NCI-H2227 (cell line): Measurements from ENCODE around the gene KIFAP3.
A peak's percentile ranks its signal among the peaks of the same experiment; 100 is the strongest.
"Not testable (repeated sequence)": the region's sequence is repeated elsewhere in the genome, so short reads cannot be mapped to it uniquely, and the experiment has no call there.

Experiments used
- DNase-seq: peaks from one replicate; lab custom pipeline; 2025; ENCODE audit not compliant: unreplicated experiment; lab: John Stamatoyannopoulos, UW

KIFAP3 gene

DNA sequence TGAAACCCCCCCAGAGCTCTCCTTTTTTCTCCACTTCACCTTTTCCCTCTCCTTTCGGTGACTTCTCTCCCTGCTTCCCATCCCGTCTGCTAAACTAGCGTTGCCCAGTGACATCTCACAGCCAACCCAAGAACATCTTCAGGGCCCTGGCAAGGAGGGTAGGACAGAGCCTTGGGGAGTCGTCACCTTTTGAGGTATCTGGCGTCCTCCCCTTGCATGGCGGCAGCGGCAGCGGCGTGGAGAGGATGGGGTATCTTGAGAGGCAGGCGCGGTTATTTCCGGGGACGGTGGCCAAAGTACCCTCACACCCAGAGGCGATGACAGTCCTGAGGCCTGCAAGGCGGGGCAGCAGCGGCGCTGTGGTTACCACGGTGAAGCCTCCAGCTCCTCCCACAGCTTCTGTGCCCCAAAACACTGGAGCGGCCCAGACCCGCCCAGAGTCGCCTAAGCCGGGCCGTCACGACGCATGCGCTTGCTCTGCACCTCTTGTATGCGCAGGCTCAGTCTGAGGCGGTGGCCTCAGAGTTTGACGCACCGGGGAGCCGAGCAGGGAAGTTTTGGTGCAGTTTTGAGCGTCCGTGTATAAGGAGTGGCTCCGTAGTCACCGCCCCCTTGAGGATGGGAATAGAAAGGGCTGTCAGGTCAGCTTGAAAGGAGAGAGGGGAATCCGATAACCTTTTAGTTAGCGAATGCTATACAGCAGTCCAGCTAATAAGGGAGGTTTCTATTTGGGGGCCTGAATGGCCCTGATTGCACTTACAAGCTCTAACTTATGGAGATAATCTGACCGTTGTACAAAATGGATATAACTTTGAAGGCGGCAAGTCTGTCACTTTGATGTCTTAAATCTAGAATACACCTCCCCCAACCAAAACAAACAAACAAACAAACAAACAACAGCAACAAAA, at the start of gene KIFAP3:
Gene KIFAP3, minus strand, starts transcription at position 446 of the 908 bp plus-strand sequence. Its CDS starts 228 bp downstream, at position 218.
- DNase-seq: peak; percentile 98

DNA sequence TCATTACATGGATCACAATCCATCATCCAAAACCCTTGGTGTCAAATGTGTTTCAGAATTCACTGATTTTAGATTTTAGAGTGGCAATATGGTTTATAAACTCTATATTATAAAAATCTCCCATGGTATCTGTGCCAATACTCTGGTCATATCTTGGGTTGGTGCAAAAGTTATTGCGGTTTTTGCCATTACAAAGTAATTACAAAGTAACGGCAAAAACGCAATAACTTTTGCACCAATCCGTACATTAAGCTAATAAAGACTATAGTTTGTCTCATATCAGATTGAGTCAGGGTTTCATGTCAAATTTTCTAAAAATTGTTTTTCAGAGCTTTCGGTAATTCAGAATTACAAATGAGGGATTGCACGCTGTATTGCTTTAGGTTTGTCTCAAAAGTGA, 47.9 kb upstream of the KIFAP3 start:
- no peak for DNase-seq

DNA sequence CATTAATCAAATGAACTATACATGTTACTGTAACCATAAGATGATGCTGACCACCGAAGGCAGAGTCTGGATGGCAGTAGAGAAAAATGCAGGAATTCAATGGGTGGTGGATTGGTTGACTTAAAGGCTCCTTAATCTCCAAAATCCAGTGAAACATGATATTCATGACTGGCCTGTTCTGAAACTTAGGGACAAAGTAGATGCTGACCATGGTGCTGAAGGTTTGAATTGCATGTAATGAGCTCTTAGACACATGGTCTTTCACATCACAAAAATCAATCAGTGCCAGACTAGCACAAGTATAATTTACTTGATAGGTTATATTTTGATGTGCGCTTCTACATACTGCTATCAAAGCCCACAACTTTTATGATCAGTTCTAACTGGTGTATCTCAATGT, 40.4 kb upstream of the KIFAP3 start:
- no peak for DNase-seq

DNA sequence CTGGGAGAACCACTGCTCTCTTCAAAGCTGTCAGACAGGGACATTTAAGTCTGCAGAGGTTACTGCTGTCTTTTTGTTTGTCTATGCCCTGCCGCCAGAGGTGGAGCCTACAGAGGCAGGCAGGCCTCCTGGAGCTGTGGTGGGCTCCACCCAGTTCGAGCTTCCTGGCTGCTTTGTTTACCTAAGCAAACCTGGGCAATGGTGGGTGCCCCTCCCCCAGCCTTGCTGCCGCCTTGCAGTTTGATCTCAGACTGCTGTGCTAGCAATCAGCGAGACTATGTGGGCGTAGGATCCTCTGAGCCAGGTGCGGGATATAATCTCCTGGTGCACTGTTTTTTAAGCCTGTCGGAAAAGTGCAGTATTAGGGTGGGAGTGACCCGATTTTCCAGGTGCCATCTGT, 38.6 kb upstream of the KIFAP3 start:
- not testable (repeated sequence) for DNase-seq

DNA sequence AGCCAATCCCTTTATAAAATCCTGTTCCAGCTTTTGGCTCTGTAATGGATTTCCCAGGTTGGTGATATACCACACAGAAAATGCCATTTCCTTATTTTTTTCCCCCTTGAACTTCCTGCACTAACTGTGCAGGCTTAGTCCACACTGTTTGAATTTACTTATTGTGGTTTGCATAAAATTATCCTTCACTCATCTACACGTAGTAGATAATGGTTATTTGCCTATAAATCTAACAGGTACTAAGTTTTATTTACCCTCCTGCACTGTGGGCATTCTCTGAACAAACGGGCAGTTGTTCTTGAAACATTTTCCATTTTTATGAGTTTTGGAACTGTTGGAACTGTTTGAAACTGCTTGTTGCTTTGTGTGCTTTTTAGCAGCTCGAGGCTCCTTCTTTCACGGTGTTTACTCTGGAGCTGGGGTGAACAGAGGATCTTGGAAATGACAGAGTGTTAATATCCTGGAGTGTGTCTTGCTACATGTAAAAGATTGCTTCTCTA, 23.0 kb upstream of the KIFAP3 start:
- DNase-seq: no peak

- no peak for DNase-seq
These were observed 22.4 kb upstream of the KIFAP3 start for GRCh38 chr1:170096806-170097340.

DNA sequence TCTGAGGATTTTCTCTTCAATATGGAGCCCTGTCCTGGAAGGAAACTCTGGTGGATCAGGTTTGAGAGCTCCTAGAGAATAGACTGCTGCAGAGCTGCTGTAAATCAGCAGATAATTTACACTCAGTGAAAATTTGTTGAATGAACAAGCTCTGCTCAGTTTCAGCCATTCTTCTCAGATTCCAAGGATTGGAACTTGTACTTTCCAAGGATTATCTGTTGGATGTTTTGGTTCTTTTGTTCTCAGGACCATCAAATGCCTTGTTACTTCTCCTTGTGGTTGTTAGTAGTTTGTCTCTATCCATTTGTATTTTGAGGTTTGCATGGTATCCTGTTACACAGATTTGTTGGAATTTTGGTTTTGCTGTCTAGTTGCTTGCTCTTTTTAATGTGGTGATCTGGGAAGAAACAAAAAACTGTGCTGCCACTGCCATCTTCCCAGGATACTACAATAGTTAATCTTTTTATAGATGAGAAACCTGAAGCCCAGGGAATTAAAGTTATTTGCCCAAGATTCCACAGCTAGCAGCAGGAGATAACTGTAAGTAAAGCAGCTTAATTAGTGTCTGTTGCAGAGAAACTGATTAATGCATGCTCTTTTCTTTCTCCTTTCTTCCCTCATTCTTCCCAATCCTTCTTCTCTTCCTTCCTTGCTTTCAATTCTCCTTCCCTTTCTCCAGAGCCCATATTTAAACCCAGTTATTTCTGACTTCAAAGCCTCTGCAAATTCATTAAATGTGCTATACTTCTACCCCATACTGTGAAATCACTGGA, 21.7 kb upstream of the KIFAP3 start:
- no peak for DNase-seq

DNA sequence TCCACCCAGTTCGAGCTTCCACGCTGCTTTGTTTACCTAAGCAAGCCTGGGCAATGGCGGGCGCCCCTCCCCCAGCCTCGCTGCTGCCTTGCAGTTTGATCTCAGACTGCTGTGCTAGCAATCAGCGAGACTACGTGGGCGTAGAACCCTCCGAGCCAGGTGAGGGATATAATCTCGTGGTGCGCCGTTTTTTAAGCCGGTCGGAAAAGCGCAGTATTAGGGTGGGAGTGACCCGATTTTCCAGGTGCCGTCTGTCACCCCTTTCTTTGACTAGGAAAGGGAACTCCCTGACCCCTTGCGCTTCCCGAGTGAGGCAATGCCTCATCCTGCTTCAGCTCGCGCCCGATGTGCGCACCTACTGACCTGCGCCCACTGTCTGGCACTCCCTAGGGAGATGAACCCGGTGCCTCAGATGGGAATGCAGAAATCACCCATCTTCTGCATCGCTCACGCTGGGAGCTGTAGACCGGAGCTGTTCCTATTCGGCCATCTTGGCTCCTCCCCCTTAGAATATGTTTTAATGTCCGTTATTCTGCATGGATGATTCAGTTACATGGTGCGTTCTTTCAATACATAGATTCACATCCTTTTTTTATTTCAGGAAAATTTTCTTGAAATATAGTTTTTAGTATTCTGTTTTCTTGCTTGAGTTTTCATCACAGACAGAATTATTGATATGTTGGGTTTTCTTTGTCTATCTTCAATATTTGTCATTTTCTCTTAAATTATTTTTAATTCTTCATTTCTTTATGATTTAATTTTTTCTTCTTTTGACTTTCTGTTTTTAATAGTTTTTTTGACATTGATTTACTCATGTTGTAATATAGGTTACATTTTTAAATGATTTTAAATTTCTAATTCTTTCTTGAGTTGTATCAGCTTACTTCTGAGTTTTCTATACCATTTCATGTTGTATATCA, 20.5 kb upstream of the KIFAP3 start:
- not testable (repeated sequence) for DNase-seq

GRCh38 chr1:170086399-170087032, 12.0 kb upstream of the KIFAP3 start:
- DNase-seq: no peak

DNA sequence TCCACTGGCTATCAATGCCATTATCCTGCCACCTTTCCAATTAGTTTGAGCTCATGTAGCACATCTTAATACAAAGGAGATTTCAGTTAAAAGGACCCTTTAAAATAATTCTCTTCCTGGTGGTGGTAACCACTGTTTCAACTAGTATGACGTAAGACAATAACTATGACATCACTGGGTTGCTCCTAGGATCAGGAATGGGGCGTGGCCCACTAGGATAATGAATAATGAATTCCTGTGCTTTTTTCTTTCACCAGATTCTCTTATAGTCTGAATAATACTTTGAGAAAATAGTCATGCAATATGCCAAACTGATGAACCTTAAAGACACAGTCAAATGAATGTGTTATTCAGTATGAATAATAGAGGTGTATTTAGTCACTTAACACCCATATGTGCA, 10.6 kb upstream of the KIFAP3 start:
- DNase-seq: no peak

GRCh38 chr1:170078610-170079189, 4.2 kb upstream of the KIFAP3 start:
- DNase-seq: no peak

DNA sequence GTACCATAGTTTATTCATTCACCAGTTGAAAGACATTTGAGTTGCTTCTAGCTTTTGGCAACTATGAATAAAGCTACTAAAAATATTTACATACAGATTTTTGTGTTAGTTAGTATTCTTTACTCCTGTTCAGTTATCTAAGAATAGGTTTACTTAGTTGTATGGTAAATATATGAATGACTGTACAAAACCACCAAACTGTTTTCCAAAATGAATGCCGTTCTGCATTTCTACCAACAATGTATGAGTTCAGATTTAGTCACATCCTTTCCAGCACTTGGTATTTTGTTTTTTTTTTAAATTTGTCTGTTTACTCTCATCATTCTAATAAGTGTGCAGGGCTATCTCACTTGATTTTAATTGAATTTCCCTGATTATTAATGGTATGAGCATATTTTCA, 3.4 kb upstream of the KIFAP3 start:
- DNase-seq: no peak

- DNase-seq: not testable (repeated sequence)
These were observed 2.5 kb upstream of the KIFAP3 start for GRCh38 chr1:170076952-170077351.

DNA sequence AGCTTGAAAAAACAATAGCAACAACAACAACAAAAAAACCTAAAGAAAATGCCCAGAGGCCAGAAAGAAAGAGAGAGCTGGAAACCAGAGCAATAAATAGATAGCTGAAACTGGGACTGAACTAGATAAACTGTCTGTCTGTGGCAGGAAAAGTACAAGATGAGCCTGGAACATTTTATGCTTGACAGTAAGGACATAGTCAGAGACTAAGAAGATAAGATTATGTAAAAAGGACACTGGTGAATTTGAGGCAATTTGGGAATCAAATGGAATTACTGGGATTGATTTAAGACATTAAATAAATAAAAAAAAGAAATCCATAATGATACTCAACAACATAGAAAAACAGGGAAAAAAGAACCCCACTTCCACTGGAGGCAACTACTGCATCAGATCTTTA, 1.7 kb upstream of the KIFAP3 start:
- DNase-seq: no peak

DNA sequence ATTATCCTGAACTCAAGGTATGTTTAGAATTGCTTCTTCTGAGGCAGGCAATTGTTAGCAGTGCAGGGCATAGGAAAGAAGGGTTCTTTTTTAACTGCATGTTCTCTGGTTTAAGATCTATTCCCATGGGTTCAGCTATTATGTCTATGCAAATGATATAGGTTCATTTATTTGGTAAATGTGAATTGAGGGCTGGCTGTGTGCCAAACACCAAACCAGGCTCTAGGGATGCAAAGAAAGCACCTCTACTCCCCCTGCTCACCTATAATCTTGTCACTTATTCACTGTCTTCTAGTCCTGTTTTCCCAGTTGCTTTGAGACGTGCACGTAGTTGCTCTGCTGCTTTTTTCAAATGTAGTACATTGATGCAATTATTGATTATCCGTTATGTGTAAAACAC, 691 bp upstream of the KIFAP3 start:
- no peak for DNase-seq

- DNase-seq: no peak
These were observed 624 bp downstream of the KIFAP3 start for GRCh38 chr1:170073893-170074249.

DNA sequence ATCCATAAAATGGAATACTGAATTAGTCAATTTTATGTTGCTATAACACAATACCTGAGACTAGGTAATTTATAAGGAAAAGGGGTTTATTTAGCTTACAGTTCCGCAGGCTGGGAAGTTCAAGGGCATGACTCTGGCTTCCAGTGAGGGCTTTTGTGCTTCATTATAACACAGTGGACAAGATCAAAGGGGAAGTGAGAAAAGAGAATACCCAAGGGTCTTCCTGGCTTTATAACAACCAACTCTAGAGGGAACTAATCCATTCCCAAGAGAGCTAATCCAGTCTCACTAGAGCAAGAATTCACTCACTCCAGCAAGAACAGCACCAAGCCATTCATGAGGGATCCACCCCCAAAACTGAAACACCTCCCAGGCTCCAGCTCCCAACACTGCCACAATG, 3.1 kb downstream of the KIFAP3 start:
- DNase-seq: no peak

DNA sequence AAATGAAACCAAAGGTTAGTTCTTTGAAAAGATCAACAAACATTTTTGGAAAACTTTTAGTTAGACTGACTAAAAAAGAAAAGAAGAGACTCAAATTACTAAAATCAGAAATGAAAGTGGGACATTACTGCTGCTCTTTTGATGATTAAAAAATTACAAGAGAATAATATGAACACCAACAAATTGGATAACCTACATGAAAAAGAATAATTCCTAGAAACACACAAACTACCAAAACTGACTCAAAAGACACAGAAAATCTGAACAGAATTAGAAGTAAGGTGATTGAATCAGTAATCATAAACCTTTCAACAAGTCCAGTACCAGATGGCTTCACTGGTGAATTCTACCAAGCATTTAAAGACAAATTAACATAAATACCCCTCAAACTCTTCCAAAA, 5.6 kb downstream of the KIFAP3 start:
- DNase-seq: no peak

GRCh38 chr1:170067253-170067819, 7.2 kb downstream of the KIFAP3 start:
- no peak for DNase-seq

- DNase-seq: no peak
These were observed 9.7 kb downstream of the KIFAP3 start for GRCh38 chr1:170064821-170065220.
